ENCODE measurements around the gene CCL1.

GRCh38 chr17:34365340-34365739 is 2.3 kb upstream of the CCL1 start:
- TF ChIP-seq CTCF (conservative IDR thresholded peaks at IDR 0.05) = no peak
- no peak for TF ChIP-seq EZH2 (IDR thresholded peaks at IDR 0.05; ENCODE audit: low read depth)
